ENCODE measurements around the gene ACAD11.
"Not testable (repeated sequence)": the region's sequence is repeated elsewhere in the genome, so short reads cannot be mapped to it uniquely, and the experiment has no call there.

The ACAD11 gene

DNA sequence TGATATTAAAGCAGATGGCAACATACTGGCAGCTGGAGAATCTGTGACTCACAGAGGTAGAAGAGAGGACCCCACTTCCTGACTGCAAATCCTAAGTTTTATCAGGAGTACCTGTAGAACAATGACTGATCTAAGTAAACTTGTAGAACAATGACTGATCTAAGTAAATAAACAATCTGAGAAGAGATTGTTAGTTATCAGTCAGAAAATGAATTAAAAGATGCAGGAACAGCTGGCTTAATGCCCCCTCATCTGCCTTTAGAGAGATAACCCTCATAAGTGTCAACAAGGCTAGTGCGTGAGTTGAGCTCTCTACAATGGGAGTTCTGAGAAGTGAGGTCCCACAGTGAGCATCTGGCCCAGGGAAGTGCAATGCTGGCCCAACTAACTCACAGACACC, 14.6 kb downstream of the ACAD11 start:
- DNase-seq = no peak

DNA sequence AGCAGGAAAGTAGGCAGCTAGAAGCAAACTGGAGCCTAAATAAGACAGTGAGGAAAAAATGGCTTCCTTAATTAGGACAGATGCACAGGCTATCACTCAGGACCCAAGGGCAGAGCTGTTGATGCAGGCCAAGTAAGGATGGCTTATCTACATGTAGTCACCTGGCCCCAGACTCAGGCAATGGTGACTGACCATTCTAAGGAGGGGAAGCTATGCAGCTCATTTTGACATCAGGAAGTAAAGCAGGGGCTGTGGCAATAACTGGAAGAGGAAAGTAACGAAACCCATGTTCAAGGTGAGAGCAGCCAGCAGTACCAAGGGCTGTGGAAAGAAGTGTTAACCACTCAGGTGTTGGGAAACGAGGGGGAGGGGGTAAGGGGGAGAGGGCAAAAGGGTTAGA, 16.2 kb downstream of the ACAD11 start:
- DNase-seq = no peak

DNA sequence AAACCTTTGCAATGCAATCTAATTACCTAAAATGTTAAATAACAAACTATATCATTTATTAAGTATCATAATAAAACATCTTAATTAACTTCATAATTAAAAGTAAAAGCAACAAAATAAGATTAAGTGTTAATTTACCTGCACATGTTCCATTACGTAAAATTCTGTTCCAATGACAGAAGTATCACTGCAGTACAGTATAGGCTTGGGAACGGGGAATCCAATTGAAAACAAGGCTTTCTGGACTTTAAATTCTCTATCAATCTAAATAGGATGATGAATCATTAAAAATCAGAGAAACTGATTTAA, 17.1 kb downstream of the ACAD11 start:
- DNase-seq = no peak

DNA sequence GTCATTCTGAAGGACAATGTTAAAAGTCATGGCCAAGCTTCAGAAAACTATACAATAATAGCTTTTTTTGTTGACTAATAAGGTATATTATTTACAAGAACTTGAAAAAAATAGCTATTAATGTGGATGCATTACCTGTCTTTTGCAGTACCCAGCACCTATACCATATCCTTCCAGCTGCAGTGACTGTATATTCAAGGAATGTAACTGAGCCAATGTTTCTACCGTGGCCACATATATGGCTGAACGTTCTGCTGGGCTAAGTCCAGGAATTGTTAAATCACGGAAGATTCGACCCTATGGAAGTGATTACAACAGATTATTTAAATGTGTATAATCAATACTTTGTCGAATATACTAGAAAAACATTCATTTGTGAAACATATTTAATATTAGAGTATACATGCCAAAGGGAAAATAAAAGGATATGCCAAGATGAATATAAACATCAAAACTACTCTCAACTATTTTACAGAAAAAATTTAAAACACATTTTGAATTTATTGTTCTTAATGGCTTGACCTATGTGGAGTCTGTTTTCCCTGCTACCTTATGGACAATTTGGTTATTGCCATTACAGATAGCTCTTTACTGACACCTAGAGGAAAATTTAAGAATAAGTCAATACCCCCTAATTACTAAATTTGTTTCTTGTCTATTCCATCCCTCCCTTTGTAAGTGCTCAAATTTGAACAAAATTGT, 17.6 kb downstream of the ACAD11 start:
- DNase-seq = no peak

DNA sequence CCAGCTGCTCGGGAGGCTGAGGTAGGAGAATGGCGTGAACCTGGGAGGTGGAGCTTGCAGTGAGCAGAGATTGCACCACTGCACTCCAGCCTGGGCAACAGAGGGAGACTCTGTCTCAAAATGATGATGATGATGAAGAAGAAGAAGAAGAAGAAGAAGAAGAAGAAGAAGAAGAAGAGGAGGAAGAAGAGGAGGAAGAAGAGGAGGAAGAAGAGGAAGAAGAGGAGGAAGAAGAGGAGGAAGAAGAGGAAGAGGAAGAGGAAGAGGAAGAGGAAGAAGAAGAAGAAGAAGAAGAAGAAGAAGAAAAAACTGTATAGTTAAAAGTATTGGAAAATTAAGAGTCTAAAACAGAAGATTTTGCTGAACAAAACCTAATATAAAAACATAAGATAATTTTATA, 18.2 kb downstream of the ACAD11 start:
- not testable (repeated sequence) for DNase-seq

DNA sequence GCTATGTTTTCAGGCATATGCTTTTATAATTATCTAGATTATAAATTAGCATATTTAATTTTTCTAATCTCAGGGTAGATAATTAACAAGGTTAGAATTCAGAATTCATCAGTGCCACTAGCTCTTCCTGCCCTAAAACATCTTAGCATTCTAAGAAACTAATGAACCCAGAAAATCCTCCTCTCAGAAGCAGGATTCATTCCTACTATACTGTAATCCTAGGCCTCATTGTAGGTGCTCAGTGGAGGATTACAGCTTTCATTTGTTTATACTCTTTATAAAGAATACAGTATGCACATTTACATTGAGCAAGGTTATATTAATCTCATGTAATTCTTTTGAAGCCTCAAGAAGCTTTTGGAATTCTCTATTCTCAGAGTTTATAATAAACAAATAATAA, 20.9 kb downstream of the ACAD11 start:
- DNase-seq = no peak

DNA sequence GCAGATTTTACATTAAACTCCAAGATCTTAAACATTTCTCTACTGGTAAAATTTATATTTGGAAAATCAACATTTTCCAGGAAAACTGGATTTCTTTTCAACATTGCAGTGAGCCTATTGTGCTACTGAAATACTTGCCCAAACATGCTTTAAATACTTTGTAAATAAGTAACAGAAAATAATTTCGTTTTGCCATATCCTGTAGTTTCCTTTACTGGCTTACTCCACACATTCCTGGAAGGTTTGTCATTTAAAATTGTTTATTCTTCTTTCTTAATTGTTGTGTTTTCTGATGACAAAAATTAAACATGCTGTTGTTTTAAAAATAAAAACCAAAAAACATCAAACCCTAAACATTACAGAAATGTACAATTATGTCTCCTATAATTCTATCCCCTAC, 22.0 kb downstream of the ACAD11 start:
- DNase-seq = no peak

DNA sequence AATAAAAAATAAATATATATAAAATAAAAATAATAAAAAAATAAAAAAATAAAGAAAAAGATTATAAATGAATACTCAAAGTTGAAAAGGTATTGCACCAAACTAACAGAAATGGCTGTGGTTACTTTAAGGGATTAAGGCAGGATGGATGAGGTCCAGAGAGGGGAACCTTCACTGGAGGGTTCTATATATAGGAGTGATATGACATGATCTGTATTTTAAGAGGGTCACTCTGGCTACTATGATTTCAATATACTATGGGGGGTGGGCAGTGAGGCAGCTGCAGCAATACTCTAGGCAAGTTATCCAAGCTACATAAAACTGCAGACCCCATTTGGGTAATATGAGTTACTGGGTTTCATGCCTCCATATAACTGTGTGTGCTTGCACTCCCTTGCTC, 24.6 kb downstream of the ACAD11 start:
- DNase-seq = no peak

DNA sequence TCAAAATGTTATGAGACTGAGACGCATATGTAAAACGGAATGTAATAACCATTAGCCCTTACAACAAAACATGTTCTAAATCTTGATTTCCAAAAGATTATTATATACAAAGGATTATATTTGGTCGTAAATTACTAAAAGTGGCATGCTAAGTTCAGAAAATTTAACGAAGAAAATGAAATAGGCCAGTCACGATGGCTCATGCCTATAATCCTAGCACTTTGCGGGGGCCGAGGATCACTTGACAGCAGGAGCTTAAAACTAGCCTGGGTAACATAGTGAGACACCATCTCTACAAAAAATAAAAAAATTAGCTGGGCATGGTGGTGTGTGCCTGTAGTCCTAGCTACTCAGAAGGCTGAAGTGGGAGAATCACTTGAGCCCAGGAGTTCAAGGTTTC, 29.0 kb downstream of the ACAD11 start:
- DNase-seq = no peak

DNA sequence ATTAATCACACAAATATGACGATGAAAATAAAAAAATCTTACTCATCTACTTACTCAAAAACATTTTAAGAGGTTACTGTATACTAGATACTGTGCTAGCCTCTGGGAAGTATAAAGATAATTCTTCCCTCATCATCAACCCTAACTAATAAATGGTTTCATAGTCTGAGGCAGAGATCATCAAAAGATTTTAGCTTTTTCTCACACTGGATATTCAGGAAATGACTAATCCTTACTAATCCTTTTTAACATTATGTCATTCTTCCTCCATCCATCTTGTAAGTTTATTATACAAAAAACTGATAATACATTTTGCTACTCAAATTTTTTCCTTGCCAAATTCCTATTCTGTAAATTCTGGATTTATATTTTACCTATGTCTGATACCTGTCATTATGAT, 29.7 kb downstream of the ACAD11 start:
- no peak for DNase-seq

DNA sequence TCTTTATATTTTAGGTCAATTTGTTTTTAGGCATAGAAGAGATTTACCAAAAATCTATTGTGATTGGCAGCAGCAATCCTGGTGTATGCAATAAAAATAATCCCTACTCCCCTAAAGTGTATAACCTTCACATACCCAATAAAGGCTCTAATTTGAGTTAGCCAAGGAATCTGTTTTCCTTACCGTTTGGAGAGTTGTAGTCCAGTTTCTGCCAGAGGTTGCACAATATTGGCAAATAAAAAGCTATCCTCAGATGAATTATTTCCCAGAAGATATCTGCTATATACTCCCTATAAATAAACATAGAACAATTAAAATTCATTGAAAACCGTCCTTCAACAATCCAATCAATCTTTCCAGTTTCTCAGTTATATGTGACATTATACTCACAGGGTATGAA, 31.5 kb downstream of the ACAD11 start:
- DNase-seq = no peak

DNA sequence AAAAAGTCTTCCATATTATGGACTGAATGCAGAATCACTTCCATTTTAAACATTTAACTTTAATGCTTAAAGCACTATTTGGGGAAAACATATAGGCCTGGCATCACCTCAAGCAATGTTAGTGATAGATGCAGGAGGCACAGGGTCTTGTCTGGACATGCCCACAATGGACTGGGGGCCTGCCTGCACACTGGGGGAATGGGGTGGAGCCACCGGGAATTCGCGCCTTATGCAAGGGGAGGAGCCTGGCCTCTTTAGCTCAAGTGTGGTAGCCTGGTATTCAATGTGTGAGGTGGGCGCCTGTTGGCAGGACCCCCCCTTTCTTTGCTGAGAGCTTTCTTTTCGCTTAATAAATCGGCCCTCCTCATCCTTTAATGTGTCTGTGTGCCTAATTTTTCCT, 32.7 kb downstream of the ACAD11 start:
- DNase-seq = no peak

DNA sequence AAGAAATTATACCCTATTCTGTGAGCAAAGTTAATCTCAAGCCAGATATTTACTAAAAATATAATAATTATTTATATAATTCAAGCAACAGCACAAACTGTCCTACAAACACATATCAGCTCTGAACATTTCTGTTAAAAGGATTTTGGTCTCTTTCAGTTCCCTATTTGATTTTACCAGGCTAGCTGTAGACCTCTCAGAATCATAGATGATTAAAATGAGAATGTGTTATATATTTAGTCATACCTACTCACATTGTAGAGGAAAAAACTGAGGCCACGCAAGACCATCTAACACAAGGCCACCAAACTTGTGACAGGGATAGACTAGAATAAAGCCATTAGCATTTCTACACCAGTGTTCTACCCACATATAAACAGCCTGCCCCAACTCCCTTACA, 34.0 kb downstream of the ACAD11 start:
- no peak for DNase-seq

DNA sequence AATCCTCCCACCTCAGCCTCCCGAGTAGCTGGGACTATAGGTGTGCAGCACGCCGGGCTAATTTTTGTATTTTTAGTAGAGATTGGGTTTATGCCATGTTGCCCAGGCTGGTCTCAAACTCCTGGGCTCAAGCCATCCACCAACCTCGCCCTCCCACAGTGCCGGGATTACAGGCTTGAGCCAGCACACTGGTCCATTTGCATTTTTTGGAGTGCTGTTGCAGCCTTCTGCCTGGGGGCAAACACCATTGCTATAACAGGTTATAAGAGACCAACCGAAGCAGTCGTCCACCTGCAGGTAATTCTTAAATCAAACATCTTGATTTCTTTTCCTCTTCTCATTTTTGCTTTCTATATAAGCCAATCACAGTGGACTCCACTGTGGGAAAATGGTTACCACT, 34.8 kb downstream of the ACAD11 start:
- no peak for DNase-seq

DNA sequence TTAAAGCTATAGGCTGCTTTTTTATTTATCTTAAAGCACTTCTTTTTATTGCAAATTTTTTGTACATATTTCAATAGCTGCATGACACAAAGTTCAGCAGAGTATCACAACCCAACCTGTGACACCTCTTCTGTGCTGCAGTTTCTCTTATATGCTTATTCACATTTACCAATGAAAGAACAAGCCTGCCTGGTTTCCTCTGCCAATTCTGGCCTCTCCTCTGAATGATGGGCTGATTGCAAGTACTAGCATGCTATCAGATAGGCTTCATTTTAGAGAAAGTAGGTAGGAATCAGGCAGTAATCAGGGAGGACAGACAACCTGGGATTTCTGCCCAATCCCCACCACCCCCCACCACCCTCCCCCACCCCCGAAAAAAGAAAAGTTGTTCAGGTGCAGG, 36.0 kb downstream of the ACAD11 start:
- DNase-seq = no peak

DNA sequence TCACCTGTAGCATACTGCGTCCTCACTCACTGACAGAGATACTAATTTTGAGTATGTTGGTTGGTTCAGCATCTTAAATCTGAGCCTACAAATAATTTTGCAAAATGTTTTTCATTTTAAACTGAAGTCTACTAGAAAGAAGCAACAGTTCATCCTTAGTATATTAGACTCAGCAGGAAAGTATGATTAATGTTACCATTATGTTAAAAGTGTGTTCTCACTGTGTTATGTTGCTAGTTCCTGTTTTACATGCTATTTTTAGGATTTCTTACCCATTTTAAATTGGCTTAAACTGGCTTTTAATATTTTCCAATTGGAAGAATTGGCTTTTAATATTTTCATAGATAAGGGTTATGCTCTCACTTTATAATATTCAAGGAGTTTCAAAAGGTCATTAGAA, 36.8 kb downstream of the ACAD11 start:
- no peak for DNase-seq

DNA sequence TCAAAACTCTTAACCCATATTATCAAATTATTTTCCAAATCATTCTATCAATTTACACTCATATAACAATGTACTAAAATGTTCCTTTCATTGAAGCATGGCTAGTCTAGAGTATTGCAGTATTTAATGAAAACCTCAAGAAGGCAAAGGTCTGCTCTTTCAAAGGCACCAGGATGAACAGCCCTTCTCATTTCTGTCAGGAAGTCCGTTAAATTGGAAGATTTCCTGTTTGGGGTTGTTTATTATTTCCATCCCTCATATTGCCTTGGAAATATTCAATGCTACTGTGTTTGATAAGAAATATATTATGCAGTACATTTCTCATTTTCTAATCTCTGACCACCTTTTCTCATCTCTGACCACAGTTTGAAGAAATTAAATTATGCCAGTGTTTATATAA, 37.5 kb downstream of the ACAD11 start:
- DNase-seq = no peak

DNA sequence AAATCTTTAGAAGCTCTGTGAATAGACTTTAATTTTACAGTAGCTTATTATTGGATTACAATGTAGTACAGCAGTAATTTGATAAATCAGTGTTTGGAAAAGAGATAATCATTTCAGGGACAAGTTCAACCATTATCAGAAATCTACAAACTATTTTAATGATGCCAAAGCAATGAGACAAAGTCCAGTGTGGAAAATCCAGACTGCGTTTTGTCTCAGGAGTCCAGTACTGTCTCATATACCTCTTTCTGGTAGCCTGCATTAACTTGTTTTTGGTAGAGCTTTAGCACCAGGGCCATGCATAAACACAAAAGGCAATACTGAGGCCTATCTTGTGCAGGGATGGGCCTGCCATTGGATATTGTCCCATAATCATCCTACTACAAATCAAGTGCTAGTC, 42.8 kb downstream of the ACAD11 start:
- no peak for DNase-seq

DNA sequence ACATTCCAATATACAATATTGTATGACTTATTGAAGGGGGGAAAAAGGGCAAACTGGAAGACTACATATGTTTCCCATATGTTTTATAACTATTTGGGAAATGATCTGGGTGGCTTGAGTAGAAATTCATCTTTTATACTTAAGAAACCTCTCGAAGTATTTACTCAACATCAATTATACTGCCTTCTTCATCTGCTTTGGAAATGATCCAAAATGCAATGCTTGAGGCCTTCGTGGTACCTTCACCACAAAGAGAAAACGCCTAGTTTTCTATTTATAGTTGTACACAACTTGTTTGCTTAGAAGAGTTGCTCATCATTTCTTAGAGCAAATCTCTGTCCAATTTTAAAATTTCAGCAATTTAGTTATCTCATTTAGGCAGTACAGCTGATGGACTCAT, 43.7 kb downstream of the ACAD11 start:
- DNase-seq = no peak

DNA sequence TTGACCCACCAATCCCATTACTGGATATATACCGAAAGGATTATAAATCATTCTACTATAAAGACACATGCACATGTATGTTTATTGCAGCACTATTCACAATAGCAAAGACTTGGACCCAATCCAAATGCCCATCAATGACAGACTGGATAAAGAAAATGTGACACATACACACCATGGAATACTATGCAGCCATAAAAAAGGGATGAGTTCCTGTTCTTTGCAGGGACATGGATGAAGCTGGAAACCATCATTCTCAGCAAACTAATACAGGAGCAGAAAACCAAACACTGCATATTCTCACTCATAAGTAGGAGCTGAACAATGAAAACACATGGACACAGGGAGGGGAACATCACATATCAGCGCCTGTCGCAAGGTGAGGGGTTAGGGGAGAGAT, 44.3 kb downstream of the ACAD11 start:
- not testable (repeated sequence) for DNase-seq

DNA sequence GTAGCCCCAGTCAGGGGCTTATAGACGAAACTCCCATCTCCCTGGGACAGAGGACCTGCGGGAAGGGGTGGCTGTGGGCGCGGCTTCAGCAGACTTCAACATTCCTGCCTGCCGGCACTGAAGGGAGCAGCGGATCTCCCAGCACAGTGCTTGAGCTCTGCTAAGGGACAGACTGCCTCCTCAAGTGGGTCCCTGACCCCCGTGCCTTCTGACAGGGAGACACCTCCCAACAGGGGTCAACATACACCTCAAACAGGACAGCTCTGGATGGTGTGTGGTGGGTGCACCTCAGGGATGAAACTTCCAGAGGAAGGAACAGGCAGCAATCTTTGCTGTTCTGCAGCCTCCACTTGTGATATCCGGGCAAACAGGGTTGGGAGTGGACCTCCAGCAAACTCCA, 53.0 kb downstream of the ACAD11 start:
- DNase-seq = not testable (repeated sequence)

DNA sequence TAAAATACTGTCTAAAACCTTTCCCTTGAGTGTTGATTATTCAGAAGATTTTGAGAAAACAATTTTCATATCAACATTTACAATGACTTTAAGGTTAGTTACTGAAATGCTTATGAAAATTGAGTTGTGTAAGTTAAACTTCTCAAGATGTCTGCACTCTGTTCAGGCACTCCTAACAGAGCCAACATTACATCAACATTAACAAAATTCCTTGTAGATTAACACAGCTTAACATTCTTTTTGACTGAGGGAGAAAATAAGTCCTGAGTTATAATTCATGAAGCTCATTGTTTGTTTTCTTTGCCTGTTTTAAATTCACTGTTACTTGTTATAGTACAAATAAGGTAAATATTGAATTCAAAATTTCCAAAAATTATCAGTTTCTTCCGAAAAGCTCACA, 53.5 kb downstream of the ACAD11 start:
- no peak for DNase-seq

DNA sequence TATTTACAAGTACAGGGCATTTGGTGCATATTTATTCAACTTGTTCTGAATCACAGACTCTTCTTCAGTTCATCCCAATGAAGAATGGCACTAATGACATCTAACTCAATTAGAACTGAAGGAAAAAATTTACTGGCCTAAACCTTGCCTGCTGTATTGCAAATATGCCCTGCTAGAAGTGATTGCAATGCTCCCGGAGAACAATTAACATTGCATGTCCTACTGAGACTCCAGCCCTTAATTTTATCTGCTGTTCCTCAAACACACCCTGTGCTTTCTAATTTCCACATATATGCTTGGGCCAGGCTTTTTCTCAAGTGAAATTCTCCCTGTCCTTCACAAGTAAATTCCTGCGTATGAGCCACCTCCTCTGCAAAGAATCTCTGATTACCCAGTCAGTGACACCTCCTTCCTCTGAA, 54.2 kb downstream of the ACAD11 start:
- DNase-seq = no peak

DNA sequence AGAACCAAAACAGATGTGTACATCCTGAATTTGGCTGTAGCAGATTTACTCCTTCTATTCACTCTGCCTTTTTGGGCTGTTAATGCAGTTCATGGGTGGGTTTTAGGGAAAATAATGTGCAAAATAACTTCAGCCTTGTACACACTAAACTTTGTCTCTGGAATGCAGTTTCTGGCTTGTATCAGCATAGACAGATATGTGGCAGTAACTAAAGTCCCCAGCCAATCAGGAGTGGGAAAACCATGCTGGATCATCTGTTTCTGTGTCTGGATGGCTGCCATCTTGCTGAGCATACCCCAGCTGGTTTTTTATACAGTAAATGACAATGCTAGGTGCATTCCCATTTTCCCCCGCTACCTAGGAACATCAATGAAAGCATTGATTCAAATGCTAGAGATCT, 59.0 kb downstream of the ACAD11 start:
- not testable (repeated sequence) for DNase-seq

DNA sequence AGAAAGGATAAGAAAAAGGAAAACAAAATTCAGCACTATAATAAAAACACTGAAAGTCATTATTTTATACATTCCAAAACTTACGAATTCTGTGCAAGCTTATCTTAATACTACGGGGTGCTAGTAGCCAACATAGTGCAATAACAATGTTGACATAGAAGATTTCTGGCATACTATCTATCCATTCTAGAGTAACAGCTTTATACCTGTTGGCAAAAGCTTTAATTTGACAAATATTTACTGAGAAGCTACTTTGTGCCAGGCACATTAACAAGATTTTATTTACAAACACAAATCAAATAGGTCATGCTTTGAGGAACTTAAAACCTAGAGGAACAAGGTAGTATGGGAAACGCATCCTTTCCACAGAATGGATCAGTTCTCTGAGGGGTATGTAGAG, 61.4 kb downstream of the ACAD11 start:
- no peak for DNase-seq

DNA sequence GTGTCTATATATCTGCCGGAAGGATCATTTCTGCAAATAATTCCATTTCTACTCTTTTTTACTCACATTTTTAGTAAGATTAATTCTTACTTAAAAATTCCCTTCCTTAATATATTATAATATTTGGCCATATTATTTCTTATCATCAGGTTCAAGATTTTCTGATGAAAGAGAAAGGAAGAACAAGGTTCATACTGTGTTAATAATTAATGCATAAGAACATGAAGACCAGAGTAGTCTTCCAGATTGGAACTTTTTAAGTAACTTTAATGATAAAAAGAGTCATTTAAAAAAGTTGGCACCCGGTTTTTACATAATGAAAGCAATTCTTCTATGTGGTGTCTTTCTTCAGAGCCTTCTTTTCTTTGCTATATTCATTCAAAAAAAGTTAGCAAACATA, 61.9 kb downstream of the ACAD11 start:
- DNase-seq = no peak
